BLaER1 treated with 17β-estradiol and CSF1 and Interleukin-3, amounts not matched to agents 10 nM and 100 nM (cell line): ENCODE data around the gene SLC22A4.

Source experiments
- H3K27ac ChIP-seq, 11 experiments: shearing (Covaris generic); formaldehyde crosslinking; 2 replicates each; pipeline ENCODE4 v1.8.1; 2022
- H3K27me3 ChIP-seq, 11 experiments: shearing (Covaris generic); formaldehyde crosslinking; 2 replicates each; pipeline ENCODE4 v1.8.1; 2022
- H3K36me3 ChIP-seq, 11 experiments: shearing (Covaris generic); formaldehyde crosslinking; 2 replicates each; pipeline ENCODE4 v1.8.1; 2022
- H3K4me1 ChIP-seq, 10 experiments: shearing (Covaris generic); formaldehyde crosslinking; 2 replicates each; pipeline ENCODE4 v1.8.1; 2022
- H3K4me2 ChIP-seq, 11 experiments: shearing (Covaris generic); formaldehyde crosslinking; 2 replicates each; pipeline ENCODE4 v1.8.1; 2022
- H3K4me3 ChIP-seq, 10 experiments: shearing (Covaris generic); formaldehyde crosslinking; 2 replicates each; pipeline ENCODE4 v1.8.1; 2022
- H3K9ac ChIP-seq, 11 experiments: shearing (Covaris generic); formaldehyde crosslinking; 2 replicates each; pipeline ENCODE4 v1.8.1; 2022
- H3K9me3 ChIP-seq, 11 experiments: shearing (Covaris generic); formaldehyde crosslinking; replicated peaks in 1 of 11; 2 replicates each; pipeline ENCODE4 v1.8.1; 2022
- H4K20me1 ChIP-seq, 11 experiments: shearing (Covaris generic); formaldehyde crosslinking; 2 replicates each; pipeline ENCODE4 v1.8.1; 2022
- Cebpa-rat ChIP-seq, 11 experiments: shearing (Covaris generic); IDR thresholded peaks; 2 replicates each; pipeline ENCODE4 v1.8.1; 2022

SLC22A4 gene

GRCh38 chr5:132301344-132302271, 7.4 kb downstream of the SLC22A4 start:
- peaks cover 0 to 68% (median 28%) of the 10 kb centered on the region in 11 experiments; a peak in 12 of 22 replicates for H3K36me3 ChIP-seq
- peaks cover 0 to 99% (median 56%) of the 10 kb centered on the region in 11 experiments; a peak in 18 of 22 replicates for H4K20me1 ChIP-seq
- H3K9ac ChIP-seq, result no peak overlapping the region; a peak in 1 of 22 replicates
- H3K4me2 ChIP-seq, result peak overlapping the region in 5 of 11 experiments; percentile 15 to 65 (median 41); a peak in 9 of 22 replicates
- peak overlapping the region in 2 of 11 experiments; percentile 14 to 17; a peak in 1 of 22 replicates for H3K27ac ChIP-seq
- TF ChIP-seq Cebpa-rat (IDR thresholded peaks at IDR 0.05), result no peak
- peaks cover 0 to 58% (median 30%) of the 10 kb centered on the region in 10 experiments; a peak in 18 of 20 replicates for H3K4me1 ChIP-seq
- H3K9me3 ChIP-seq, result peaks cover 0 to 28% (median 18%) of the 10 kb centered on the region in 11 experiments; a peak in 15 of 22 replicates
- H3K27me3 ChIP-seq, result no peaks in the 10 kb centered on the region
- H3K4me3 ChIP-seq, result no peak overlapping the region

GRCh38 chr5:132302413-132302812, 8.2 kb downstream of the SLC22A4 start:
- H3K27me3 ChIP-seq, result no peaks in the 10 kb centered on the region
- peak overlapping the region in 1 of 11 experiments; percentile 14; a peak in 1 of 22 replicates for H3K27ac ChIP-seq
- peaks cover 0 to 61% (median 28%) of the 10 kb centered on the region in 11 experiments; a peak in 12 of 22 replicates for H3K36me3 ChIP-seq

GRCh38 chr5:132303589-132303988, 9.4 kb downstream of the SLC22A4 start:
- peaks cover 0 to 99% (median 74%) of the 10 kb centered on the region in 11 experiments; a peak in 18 of 22 replicates for H4K20me1 ChIP-seq
- no peak overlapping the region for H3K9ac ChIP-seq
- H3K9me3 ChIP-seq, result peaks cover 0 to 28% (median 18%) of the 10 kb centered on the region in 11 experiments; a peak in 15 of 22 replicates
- no peaks in the 10 kb centered on the region for H3K27me3 ChIP-seq
- peaks cover 0 to 38% (median 10%) of the 10 kb centered on the region in 10 experiments; a peak in 17 of 20 replicates for H3K4me1 ChIP-seq
- H3K4me2 ChIP-seq, result no peak overlapping the region
- peaks cover 0 to 65% (median 28%) of the 10 kb centered on the region in 11 experiments; a peak in 12 of 22 replicates for H3K36me3 ChIP-seq
- H3K27ac ChIP-seq, result no peak overlapping the region
- no peak overlapping the region for H3K4me3 ChIP-seq
- no peak for TF ChIP-seq Cebpa-rat (IDR thresholded peaks at IDR 0.05)

More at GRCh38 chr5:132302413-132302812, 8.2 kb downstream of the SLC22A4 start:
- Histone ChIP-seq H3K4me2 (peak overlapping the region in 3 of 11 experiments; percentile 41 to 65 (median 49); a peak in 5 of 22 replicates), H3K9me3 (peaks cover 0 to 28% (median 18%) of the 10 kb centered on the region in 11 experiments; a peak in 15 of 22 replicates), H3K9ac (no peak overlapping the region), H3K4me1 (peaks cover 0 to 50% (median 21%) of the 10 kb centered on the region in 10 experiments; a peak in 17 of 20 replicates), H3K4me3 (no peak overlapping the region), H4K20me1 (peaks cover 0 to 99% (median 64%) of the 10 kb centered on the region in 11 experiments; a peak in 18 of 22 replicates)
- TF ChIP-seq Cebpa-rat (IDR thresholded peaks at IDR 0.05), result no peak

GRCh38 chr5:132305420-132305819, 11.2 kb downstream of the SLC22A4 start:
- peaks cover 0 to 72% (median 28%) of the 10 kb centered on the region in 11 experiments; a peak in 11 of 22 replicates for H3K36me3 ChIP-seq
- no peak for TF ChIP-seq Cebpa-rat (IDR thresholded peaks at IDR 0.05)

GRCh38 chr5:132308701-132309100, 14.5 kb downstream of the SLC22A4 start:
- H3K4me2 ChIP-seq, result no peak overlapping the region
- no peaks in the 10 kb centered on the region for H3K27me3 ChIP-seq
- peaks cover 0 to 22% (median 18%) of the 10 kb centered on the region in 11 experiments; a peak in 15 of 22 replicates for H3K9me3 ChIP-seq
- no peaks in the 10 kb centered on the region for H3K4me1 ChIP-seq
- peaks cover 0 to 99% (median 47%) of the 10 kb centered on the region in 11 experiments; a peak in 17 of 22 replicates for H4K20me1 ChIP-seq
- H3K4me3 ChIP-seq, result no peak overlapping the region
- H3K9ac ChIP-seq, result no peak overlapping the region
- no peak for TF ChIP-seq Cebpa-rat (IDR thresholded peaks at IDR 0.05)
- H3K36me3 ChIP-seq, result peaks cover 0 to 68% (median 17%) of the 10 kb centered on the region in 11 experiments; a peak in 15 of 22 replicates
- H3K27ac ChIP-seq, result no peak overlapping the region

More at GRCh38 chr5:132305420-132305819, 11.2 kb downstream of the SLC22A4 start:
- Histone ChIP-seq H3K4me2 (no peak overlapping the region), H3K9me3 (peaks cover 0 to 28% (median 18%) of the 10 kb centered on the region in 11 experiments; a peak in 15 of 22 replicates), H4K20me1 (peaks cover 0 to 99% (median 74%) of the 10 kb centered on the region in 11 experiments; a peak in 18 of 22 replicates), H3K4me3 (no peak overlapping the region), H3K9ac (no peak overlapping the region), H3K27me3 (no peaks in the 10 kb centered on the region), H3K27ac (no peak overlapping the region), H3K4me1 (peaks cover 0 to 22% (median 4%) of the 10 kb centered on the region in 10 experiments; a peak in 10 of 20 replicates)

GRCh38 chr5:132309679-132310078, 15.5 kb downstream of the SLC22A4 start:
- H3K4me2 ChIP-seq, result no peak overlapping the region

GRCh38 chr5:132310141-132310834, 16.1 kb downstream of the SLC22A4 start:
- no peak for TF ChIP-seq Cebpa-rat (IDR thresholded peaks at IDR 0.05)
- H3K27me3 ChIP-seq, result no peaks in the 10 kb centered on the region
- no peak overlapping the region for H3K4me2 ChIP-seq
- no peak overlapping the region for H3K27ac ChIP-seq
- no peaks in the 10 kb centered on the region for H3K4me1 ChIP-seq
- no peak overlapping the region for H3K4me3 ChIP-seq
- H3K9me3 ChIP-seq, result peaks cover 0 to 7% (median 4%) of the 10 kb centered on the region in 11 experiments; a peak in 12 of 22 replicates
- no peak overlapping the region for H3K9ac ChIP-seq
- H3K36me3 ChIP-seq, result peaks cover 0 to 68% (median 20%) of the 10 kb centered on the region in 11 experiments; a peak in 16 of 22 replicates
- H4K20me1 ChIP-seq, result peaks cover 0 to 99% (median 45%) of the 10 kb centered on the region in 11 experiments; a peak in 16 of 22 replicates

More at GRCh38 chr5:132309679-132310078, 15.5 kb downstream of the SLC22A4 start:
- Histone ChIP-seq H3K9ac (no peak overlapping the region), H3K4me3 (no peak overlapping the region), H3K36me3 (peaks cover 0 to 68% (median 14%) of the 10 kb centered on the region in 11 experiments; a peak in 17 of 22 replicates), H3K9me3 (peaks cover 0 to 12% (median 10%) of the 10 kb centered on the region in 11 experiments; a peak in 15 of 22 replicates), H3K27ac (no peak overlapping the region), H3K27me3 (no peaks in the 10 kb centered on the region), H3K4me1 (no peaks in the 10 kb centered on the region), H4K20me1 (peaks cover 0 to 99% (median 44%) of the 10 kb centered on the region in 11 experiments; a peak in 16 of 22 replicates)
- TF ChIP-seq Cebpa-rat (IDR thresholded peaks at IDR 0.05), result no peak

- Histone ChIP-seq H4K20me1 (peaks cover 0 to 97% (median 32%) of the 10 kb centered on the region in 11 experiments; a peak in 15 of 22 replicates), H3K4me1 (peaks cover 0 to 12% (median 3%) of the 10 kb centered on the region in 10 experiments; a peak in 7 of 20 replicates), H3K4me3 (no peak overlapping the region), H3K27ac (no peak overlapping the region), H3K4me2 (no peak overlapping the region), H3K36me3 (peaks cover 0 to 80% (median 28%) of the 10 kb centered on the region in 11 experiments; a peak in 16 of 22 replicates), H3K9me3 (no peaks in the 10 kb centered on the region), H3K9ac (no peak overlapping the region), H3K27me3 (no peaks in the 10 kb centered on the region)
- TF ChIP-seq Cebpa-rat (IDR thresholded peaks at IDR 0.05), result no peak
These were observed 19.2 kb downstream of the SLC22A4 start for GRCh38 chr5:132313366-132313765.
